Parathyroid adenoma (tissue), 2 donors: Measurements from ENCODE around the gene ZNF862.

ENCODE experiments used
- H2AFZ ChIP-seq: fragments of 300-600 bp; sonication (generic); one replicate; pipeline ENCODE4 v1.7.0; 2017; ENCODE audit warnings: antibody characterized with exemption, mild to moderate bottlenecking
- H3K27ac ChIP-seq: fragments of 300-600 bp; sonication (generic); one replicate; pipeline ENCODE4 v1.7.0; 2017
- H3K27me3 ChIP-seq: fragments of 300-600 bp; sonication (generic); one replicate; pipeline ENCODE4 v1.7.0; 2017; ENCODE audit warnings: low read length; ENCODE audit not compliant: control insufficient read depth, insufficient read depth
- H3K36me3 ChIP-seq: fragments of 300-600 bp; sonication (generic); one replicate; pipeline ENCODE4 v1.7.0; 2017; ENCODE audit warnings: low read length; ENCODE audit not compliant: control insufficient read depth, insufficient read depth
- H3K4me1 ChIP-seq: fragments of 300-600 bp; sonication (generic); one replicate; pipeline ENCODE4 v1.7.0; 2017; ENCODE audit warnings: control low read depth
- H3K4me2 ChIP-seq: fragments of 300-600 bp; sonication (generic); one replicate; pipeline ENCODE4 v1.7.0; 2017; ENCODE audit warnings: low read length
- H3K4me3 ChIP-seq: fragments of 300-600 bp; sonication (generic); one replicate; pipeline ENCODE4 v1.7.0; 2017; ENCODE audit warnings: low read depth, low read length
- H3K79me2 ChIP-seq: fragments of 300-600 bp; sonication (generic); one replicate; pipeline ENCODE4 v1.7.0; 2017; ENCODE audit warnings: control low read depth
- H3K9ac ChIP-seq: fragments of 300-600 bp; sonication (generic); one replicate; pipeline ENCODE4 v1.7.0; 2017; ENCODE audit warnings: mild to moderate bottlenecking
- H3K9me3 ChIP-seq: fragments of 300-600 bp; sonication (generic); one replicate; pipeline ENCODE4 v1.7.0; 2017; ENCODE audit warnings: low read length; ENCODE audit not compliant: control insufficient read depth
- TF ChIP-seq, protein P1 (sequence below): fragments of 300-600 bp; sonication (generic); IDR thresholded peaks from one replicate; pipeline ENCODE4 v1.7.0; 2017; ENCODE audit warnings: antibody characterized with exemption, mild to moderate bottlenecking
- donor health status: primary hyperparathyroidism.

Gene ZNF862

DNA sequence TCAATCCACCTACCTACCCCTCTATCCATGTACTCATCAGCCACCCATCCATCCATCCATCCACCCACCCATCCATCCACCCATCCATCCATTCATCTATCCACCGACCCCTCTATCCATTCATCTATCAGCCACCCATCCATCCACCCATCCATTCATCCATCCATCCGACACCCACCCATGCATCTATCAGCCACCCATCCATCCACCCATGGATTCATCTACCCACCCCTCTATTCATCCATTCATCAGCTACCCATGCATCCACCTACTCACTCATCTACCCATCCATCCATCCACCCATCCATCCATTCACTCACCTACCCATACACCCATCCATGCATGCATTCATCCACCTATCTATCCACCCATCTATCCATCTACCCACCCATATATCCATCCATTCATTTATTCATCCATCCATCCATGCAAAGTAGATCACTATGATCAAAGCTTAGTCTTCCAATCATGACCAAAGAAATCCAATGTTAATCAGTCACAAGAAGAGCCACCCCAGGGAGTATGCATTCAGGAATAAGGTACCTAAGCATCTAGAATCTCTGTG lies 37.1 kb upstream of the ZNF862 start:
- Histone ChIP-seq H3K36me3 (no peaks in the 10 kb centered on the region), H3K9ac (no peak overlapping the region), H3K27me3 (no peaks in the 10 kb centered on the region), H3K79me2 (no peaks in the 10 kb centered on the region), H2AFZ (no peak overlapping the region), H3K27ac (no peak overlapping the region), H3K4me1 (no peaks in the 10 kb centered on the region), H3K9me3 (no peaks in the 10 kb centered on the region), H3K4me2 (no peak overlapping the region), H3K4me3 (no peak overlapping the region)
- TF ChIP-seq, protein P1, sequence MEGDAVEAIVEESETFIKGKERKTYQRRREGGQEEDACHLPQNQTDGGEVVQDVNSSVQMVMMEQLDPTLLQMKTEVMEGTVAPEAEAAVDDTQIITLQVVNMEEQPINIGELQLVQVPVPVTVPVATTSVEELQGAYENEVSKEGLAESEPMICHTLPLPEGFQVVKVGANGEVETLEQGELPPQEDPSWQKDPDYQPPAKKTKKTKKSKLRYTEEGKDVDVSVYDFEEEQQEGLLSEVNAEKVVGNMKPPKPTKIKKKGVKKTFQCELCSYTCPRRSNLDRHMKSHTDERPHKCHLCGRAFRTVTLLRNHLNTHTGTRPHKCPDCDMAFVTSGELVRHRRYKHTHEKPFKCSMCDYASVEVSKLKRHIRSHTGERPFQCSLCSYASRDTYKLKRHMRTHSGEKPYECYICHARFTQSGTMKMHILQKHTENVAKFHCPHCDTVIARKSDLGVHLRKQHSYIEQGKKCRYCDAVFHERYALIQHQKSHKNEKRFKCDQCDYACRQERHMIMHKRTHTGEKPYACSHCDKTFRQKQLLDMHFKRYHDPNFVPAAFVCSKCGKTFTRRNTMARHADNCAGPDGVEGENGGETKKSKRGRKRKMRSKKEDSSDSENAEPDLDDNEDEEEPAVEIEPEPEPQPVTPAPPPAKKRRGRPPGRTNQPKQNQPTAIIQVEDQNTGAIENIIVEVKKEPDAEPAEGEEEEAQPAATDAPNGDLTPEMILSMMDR: no peak

DNA sequence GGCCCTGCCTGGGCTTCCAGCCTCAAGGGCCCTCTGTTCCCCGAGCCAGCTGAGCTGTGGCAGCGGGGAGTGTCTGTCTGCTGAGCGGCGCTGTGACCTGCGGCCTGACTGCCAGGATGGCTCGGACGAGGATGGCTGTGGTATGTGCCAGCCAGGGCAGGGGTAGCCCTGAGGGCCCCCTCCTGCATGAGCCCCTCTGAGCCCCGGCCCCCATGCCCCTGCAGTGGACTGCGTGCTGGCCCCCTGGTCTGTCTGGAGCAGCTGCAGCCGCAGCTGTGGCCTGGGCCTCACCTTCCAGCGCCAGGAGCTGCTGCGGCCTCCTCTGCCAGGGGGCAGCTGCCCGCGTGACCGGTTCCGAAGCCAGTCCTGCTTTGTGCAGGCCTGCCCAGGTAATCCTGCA lies 36.4 kb upstream of the ZNF862 start:
- Histone ChIP-seq H3K9ac (no peak overlapping the region), H3K27me3 (no peaks in the 10 kb centered on the region), H3K4me1 (no peaks in the 10 kb centered on the region), H3K4me2 (no peak overlapping the region), H3K4me3 (no peak overlapping the region), H2AFZ (no peak overlapping the region), H3K9me3 (no peaks in the 10 kb centered on the region), H3K27ac (no peak overlapping the region), H3K36me3 (no peaks in the 10 kb centered on the region), H3K79me2 (no peaks in the 10 kb centered on the region)
- TF ChIP-seq, protein P1: no peak

DNA sequence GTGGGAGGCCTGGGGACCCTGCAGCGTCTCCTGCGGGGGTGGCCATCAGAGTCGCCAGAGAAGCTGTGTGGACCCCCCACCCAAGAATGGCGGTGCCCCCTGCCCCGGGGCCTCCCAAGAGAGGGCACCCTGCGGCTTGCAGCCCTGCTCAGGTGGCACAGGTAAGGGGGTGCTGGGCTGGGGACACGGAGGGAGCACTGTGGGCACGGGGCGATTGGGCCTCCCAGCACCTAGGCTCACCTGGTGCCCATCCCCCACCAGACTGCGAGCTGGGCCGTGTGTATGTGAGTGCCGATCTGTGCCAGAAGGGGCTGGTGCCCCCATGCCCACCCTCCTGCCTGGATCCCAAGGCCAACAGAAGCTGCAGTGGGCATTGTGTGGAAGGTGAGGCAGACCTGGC lies 35.2 kb upstream of the ZNF862 start:
- TF ChIP-seq, protein P1: no peak
- Histone ChIP-seq H3K79me2 (no peaks in the 10 kb centered on the region), H3K36me3 (no peaks in the 10 kb centered on the region)

DNA sequence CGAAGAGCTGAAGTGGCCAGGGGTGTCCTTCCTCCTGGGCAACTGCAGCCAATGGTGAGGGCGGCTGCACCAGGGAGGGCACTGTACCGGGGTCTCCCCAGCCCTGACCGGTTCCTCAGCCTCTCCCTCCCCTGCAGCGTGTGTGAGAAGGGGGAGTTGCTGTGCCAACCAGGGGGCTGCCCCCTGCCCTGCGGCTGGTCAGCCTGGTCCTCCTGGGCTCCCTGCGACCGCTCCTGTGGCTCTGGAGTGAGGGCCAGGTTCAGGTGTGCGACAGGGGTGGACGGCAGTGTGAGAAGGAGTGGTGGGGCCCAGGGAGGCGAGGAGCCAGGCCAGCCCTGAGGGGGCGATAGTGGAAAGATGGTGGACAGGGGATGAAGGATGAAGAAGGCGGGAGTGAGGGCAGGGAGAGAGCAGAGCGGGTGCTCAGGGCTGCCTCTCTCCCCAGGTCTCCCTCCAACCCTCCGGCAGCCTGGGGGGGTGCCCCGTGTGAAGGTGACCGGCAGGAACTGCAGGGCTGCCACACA lies 34.6 kb upstream of the ZNF862 start:
- Histone ChIP-seq H3K79me2 (no peaks in the 10 kb centered on the region), H3K4me3 (no peak overlapping the region), H3K9me3 (no peaks in the 10 kb centered on the region), H3K4me1 (no peaks in the 10 kb centered on the region), H3K27me3 (no peaks in the 10 kb centered on the region), H3K9ac (no peak overlapping the region), H2AFZ (no peak overlapping the region), H3K27ac (no peak overlapping the region), H3K4me2 (no peak overlapping the region), H3K36me3 (no peaks in the 10 kb centered on the region)
- TF ChIP-seq, protein P1: no peak

More for the DNA sequence above, 35.2 kb upstream of the ZNF862 start:
- Histone ChIP-seq H3K27ac (no peak overlapping the region), H3K4me1 (no peaks in the 10 kb centered on the region), H3K4me3 (no peak overlapping the region), H3K4me2 (no peak overlapping the region), H3K27me3 (no peaks in the 10 kb centered on the region), H2AFZ (no peak overlapping the region), H3K9ac (no peak overlapping the region), H3K9me3 (no peaks in the 10 kb centered on the region)

DNA sequence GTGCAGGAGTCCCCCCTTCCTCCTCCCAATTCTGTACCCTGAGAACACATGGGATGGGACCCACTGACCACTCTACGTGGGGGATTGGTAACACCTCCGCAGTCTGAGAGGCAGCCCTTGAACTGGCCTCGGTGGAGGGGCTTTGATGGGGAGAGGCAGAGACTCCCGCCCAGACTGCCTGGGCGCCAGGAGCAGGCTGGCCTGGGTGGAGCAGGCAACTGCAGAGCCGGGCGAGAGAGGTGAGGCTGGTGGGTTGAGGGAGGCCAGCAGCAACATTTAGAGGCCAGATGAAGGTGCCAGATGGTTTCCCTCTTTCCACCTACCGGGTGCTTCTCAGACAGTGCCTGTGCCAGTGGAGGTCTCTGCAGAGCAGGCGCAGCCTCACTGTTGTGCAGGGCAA lies 34.1 kb upstream of the ZNF862 start:
- Histone ChIP-seq H2AFZ (no peak overlapping the region), H3K4me3 (no peak overlapping the region), H3K27ac (no peak overlapping the region), H3K36me3 (no peaks in the 10 kb centered on the region), H3K4me2 (no peak overlapping the region), H3K4me1 (no peaks in the 10 kb centered on the region), H3K27me3 (no peaks in the 10 kb centered on the region), H3K9me3 (no peaks in the 10 kb centered on the region), H3K79me2 (no peaks in the 10 kb centered on the region), H3K9ac (no peak overlapping the region)
- TF ChIP-seq, protein P1: no peak
